GM21528 (cell line): ENCODE measurements around the gene MADD.
"Not testable (repeated sequence)": the region's sequence is repeated elsewhere in the genome, so short reads cannot be mapped to it uniquely, and the experiment has no call there.

Source experiments
- ATAC-seq: cut with Tn5 transposase; IDR thresholded peaks from one replicate; pipeline ENCODE4 v1.9.1; 2021; ENCODE audit warnings: mild to moderate bottlenecking, moderate library complexity; ENCODE audit not compliant: unreplicated experiment, low FRiP score

The MADD gene

GRCh38 chr11:47317064-47317828 lies 47.3 kb downstream of the MADD start:
- peak; percentile 68 for ATAC-seq

DNA sequence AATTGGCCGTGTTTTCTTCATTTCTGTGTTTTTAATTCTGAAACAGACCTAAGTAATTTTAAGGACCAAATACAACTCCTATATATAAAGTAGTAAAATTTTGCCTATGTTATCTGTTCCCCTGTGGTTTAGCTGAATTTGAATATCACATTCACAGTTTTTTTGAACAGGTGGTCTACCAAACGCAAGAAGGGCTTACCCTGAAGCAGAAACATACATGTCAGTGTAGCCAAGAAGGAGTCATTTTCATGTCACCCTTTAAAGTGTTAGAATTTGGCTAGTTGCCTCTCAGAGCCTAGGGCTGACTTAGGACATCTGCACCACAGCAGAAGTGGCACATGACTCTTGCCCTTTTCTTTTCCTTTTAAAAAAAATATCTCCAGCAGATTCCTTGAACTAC lies 48.2 kb downstream of the MADD start:
- ATAC-seq = no peak

- no peak for ATAC-seq
Measured at GRCh38 chr11:47324520-47324919, 54.6 kb downstream of the MADD start.

DNA sequence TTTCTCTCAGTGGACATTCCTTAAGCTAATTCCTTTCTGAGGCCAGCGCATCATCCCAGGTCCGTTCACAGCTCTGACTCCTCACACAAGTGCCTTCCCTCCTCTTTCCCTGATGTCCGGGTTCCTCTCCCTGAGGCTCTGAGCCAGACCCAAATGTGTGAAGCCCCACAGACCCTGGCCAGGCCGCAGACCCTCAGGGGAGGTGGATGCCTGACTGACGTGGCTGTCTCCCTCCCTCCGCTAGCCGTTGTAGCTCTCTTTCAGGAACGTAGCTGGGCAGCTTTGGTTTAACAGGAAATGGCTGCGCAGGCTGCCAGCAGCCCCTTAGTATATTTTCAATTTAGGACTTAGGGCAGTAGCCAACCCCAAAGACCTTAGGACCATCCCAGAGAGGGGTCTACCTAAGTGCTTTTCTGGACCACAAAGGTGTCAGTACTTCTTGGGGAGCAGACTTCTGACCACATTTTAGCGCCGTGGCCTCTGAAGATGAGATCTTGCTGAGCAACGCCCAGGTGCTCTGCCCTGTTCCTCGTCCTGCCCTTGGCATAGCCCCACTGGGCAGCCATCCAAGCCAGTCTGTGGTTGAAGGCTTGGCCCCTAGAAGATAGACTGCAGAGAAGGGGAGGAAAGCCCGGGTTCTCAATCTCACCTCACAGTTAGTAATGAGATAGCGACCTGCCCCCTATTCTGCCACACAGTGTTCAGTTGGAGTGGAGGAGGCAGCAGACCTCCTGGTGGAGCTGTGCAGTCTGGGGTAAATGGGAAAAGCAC lies 55.5 kb downstream of the MADD start:
- no peak for ATAC-seq

DNA sequence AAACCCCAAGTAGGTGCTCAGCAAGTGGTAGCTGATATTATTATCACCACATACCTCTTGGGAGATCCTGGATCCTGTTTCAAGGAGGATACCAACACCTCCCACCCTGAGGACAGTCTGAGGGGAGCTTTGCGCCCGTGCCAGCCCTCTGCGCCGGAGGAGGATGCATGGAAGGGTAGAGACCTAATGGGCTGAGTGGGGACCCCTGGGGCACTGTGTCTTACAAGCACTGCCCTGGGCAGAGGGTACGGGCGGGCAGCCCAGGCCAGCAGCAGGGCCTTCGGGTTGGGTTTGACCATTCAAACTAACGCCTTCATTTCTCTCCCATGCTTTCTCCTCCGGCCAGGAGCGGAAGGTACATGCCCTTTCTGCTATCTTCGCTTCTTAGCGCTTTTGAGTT lies 56.3 kb downstream of the MADD start:
- ATAC-seq = no peak

DNA sequence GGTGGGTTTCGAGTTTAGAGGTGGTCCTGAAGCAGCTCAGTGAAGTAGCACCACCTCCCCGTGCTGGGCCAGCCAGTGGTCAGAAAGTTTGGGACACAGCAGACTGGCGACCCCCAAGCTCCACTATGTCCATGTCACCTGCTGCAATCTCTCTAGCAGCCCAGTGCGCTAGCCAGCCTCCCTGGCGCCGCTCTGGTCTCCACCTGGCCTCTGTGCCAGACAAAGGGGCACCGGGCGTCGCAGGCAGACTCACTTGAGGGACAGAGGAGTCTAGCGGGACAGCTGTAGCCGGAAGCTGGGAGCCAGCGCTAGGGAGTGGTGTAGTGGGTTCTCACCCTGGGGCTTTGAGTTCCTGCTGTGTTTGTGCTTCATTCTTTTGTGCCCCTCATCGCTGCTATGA lies 57.1 kb downstream of the MADD start:
- no peak for ATAC-seq

- ATAC-seq = no peak
Measured at GRCh38 chr11:47327949-47328348, 58.0 kb downstream of the MADD start.

DNA sequence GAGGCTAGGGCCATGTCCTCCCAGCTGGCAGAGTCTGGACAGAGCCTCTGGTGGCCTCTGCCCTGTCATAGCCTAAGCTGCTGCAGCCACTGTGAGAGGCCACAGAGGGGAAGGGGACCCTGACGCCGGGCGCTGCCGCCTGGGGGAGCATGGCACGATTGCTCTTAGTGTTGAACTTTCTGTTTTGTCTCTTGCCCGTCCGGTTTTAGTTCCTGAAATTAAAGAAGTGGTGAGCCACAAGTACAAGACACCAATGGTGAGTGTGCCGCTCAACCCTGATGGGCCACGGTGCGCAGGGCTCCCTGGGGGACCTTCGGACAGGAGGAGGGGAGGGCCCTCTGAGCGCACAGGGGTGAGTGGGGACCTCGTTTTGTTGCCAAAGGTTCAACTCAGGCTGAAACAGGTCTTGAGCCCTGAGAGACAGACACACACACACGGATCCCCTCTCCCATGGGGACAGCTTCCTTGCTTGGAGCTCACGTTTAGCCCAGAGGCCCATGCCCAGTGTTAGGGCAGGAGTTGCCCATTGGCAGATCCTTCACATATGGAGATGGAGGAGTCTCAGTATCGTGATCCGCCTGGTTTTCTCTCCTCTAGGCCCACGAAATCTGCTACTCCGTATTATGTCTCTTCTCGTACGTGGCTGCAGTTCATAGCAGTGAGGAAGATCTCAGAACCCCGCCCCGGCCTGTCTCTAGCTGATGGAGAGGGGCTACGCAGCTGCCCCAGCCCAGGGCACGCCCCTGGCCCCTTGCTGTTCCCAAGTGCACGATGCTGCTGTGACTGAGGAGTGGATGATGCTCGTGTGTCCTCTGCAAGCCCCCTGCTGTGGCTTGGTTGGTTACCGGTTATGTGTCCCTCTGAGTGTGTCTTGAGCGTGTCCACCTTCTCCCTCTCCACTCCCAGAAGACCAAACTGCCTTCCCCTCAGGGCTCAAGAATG lies 58.8 kb downstream of the MADD start:
- peak; percentile 50 for ATAC-seq

DNA sequence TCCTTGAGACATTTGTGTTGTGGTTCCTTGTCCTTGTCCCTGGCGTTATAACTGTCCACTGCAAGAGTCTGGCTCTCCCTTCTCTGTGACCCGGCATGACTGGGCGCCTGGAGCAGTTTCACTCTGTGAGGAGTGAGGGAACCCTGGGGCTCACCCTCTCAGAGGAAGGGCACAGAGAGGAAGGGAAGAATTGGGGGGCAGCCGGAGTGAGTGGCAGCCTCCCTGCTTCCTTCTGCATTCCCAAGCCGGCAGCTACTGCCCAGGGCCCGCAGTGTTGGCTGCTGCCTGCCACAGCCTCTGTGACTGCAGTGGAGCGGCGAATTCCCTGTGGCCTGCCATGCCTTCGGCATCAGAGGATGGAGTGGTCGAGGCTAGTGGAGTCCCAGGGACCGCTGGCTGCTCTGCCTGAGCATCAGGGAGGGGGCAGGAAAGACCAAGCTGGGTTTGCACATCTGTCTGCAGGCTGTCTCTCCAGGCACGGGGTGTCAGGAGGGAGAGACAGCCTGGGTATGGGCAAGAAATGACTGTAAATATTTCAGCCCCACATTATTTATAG lies 59.6 kb downstream of the MADD start:
- no peak for ATAC-seq

DNA sequence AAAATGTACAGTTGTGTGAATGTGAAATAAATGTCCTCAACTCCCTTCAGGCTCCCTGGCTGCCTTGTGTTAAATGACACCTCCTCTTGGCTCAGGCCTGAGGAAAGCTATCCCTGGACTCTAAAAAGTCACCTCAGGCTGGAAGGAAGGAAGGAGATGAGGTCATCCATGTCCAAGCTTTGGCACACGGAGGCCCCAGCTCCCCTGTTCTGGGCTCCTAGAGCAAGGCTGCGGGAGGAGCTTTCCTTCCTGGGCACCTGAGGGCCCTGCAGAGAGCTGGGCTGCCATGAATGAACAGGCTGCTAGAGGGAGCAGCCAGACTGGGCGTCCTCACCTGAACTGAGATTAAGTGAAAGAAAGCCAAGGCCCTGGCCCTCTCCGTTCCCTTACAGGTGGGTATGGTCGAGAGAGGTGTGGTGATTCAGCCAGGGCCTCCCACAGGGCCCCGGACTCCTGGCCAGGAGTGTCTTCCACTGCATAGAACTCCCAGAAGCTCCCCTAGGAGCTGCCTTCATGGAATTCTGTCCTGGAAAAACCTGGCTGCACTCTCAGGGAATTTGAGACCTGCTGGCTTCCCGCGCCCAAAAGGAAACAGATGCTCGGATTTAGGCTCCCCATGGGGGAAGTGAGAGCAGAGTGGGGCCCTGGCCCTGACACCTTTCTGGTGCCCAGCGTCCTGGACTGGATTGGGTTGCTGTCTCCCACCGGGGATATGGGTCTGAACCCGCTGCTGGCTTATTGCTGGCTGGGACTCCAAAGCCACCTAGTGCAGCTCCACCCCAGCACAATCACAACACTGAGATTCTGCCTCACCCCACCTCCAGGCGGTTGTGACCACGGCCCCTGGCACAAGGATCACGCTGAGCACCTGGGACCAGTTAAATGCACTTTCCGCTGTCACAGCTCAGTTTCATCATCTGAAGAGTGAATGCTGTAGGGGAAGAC lies 60.3 kb downstream of the MADD start:
- no peak for ATAC-seq

GRCh38 chr11:47331454-47332302 lies 61.7 kb downstream of the MADD start:
- no peak for ATAC-seq

DNA sequence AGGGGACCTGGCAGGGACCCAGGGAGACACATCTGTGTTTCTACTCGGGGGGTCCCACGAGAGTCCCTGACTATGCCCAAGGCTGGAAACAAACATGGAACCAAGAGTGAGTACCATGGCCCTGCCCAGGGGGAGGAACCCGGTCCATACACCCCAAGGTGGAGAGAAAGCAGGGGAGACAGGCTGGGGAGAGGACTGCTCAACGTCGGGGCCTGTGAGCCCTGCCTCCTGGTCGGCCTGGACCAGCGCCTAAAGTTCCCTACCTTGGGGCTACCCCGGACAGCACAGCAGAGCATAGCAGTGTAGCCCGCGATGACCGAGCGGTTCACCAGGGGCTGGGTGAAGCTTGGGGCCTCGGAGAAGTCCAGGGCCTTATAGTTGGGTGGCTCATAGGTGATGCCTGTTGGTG lies 62.4 kb downstream of the MADD start:
- no peak for ATAC-seq

DNA sequence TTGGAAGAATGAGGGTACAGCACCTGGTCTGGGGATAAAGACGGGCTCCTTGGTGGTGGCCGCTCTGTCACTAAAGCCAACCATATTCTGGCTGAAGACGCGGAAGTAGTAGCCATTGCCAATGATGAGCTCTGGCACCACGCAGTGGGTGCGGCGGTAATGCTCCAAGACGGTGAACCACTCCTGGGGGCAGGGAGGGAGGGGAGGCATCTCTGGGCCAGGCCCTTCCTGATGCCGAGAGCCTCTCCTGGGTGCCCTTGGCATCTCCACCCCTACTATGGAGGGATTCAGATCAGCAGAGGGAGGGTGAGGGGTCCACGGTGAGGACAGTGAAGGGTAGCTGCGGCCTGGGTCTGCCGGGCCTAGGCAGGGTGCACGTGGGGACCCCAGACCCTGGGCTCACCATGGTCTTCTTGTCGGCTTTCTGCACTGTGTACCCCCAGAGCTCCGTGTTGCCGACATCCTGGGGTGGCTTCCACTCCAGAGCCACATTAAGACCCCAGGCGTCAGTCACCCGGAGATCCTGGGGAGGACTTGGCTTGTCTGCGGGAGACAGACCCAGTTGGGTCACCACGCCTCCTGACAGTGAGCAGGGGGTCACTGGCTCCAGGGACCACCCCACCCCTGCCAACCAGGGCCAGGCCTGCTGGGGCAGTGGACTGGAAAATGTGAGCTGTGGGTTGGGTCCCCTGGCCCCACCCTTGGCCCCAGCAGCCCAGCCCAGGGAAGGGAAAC lies 63.0 kb downstream of the MADD start:
- no peak for ATAC-seq

DNA sequence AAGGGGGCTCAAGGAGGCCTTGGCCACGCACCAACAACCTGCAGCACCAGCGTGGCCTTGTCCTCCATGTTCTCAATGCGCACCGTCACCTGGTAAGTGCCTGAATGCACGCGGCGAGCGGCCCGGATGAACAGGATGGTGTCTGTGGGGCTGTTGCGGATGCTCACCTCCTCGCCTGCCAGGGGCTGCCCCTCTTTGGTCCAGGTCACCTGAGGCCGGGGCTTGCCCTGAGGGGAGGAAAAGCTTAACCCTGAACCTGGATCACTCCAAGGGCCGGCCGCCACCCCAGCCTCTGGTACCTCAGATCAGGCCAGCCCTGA lies 63.6 kb downstream of the MADD start:
- no peak for ATAC-seq

DNA sequence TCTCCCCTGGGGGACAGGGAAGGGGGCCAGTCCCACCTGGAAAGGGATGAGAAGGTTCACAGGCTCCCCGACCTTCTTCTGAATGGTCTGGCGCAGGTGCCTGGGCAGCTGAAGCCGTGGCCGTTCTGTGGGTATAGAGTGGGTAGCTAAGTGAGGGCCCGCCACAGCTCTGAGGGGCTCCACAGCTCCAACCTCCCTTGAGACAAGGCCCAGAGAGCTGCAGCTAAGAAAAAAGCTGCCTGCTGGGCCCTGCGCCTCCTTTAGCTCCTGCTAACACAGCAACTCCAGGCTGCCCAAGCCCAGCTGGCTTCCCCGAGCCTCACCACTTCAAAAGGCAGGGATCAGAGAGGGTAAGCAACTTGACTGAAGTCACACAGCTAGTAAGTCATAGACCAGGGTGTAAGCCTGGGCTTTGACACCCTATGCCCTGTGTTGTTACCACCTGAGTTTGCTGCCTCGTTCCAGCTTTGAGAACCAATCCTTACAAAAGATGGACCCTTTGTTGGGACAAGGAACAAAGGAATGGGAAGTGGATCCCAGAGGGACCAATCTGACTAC lies 64.0 kb downstream of the MADD start:
- no peak for ATAC-seq

DNA sequence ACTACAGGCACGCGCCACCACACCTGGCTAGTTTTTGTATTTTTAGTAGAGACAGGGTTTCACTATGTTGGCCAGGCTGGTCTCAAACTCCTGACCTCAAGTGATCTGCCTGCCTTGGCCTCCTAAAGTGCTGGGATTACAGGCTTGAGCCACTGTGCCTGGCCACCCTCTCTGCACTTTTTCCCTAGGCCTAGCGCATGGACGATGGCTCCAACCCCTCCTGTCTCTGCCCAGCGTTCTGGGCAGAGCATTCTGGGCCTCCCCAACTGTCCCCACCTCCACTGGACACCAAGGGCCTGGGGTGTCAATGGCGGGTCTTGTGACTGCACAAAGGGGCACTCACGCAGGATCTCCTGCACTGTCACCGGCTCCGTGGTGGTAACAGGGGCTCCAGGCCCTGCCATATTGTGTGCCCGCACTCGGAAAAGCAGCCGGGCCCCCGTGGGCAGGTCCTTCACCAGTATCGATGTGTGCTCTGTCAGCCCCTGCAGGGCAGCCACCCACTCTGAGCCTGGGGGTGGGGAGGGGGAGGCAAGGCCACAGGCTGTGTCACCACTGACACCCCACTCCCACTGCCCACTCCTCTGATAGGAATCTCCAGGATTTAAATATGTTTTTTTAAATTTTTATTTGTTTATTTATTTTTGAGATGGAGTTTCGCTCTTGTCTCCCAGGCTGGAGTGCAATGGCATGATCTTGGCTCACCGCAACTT lies 64.9 kb downstream of the MADD start:
- ATAC-seq = not testable (repeated sequence)

DNA sequence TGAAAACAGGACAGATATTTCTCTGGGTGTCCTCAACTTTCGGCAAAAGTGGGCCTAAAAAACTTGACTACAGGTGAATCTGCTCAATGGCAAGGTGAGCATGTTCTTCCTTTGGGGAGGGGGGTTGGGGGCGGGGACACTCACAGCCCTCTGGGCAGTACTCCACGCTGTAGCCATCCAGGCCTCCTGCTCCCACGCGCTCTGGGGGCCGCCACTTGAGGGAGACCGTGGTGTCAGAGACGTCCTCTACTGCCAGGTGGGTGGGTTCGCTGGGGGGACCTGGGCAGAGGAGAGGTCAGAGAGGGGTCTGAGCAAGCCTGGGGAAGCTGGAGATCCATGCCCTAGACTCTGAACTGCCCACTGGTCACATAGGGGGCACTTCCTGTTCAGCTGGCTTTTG lies 65.8 kb downstream of the MADD start:
- no peak for ATAC-seq
